Panc1 (cell line): ENCODE measurements around the gene PXDN.

Experiments
- CTCF ChIP-seq: fragments of 450-650 bp; IDR thresholded peaks from 2 replicates; pipeline ENCODE4 v1.5.1; 2017; ENCODE audit warnings: mild to moderate bottlenecking
- POLR2AphosphoS5 ChIP-seq: IDR thresholded peaks from 2 replicates; pipeline ENCODE4 v1.6.1; 2012; ENCODE audit warnings: mild to moderate bottlenecking, low read depth, low read length, moderate library complexity
- TCF7L2 ChIP-seq: IDR thresholded peaks from 2 replicates; pipeline ENCODE4 v1.6.1; 2011; ENCODE audit warnings: mild to moderate bottlenecking, low read depth, low read length, inconsistent platforms
- TF ChIP-seq, protein P1 (sequence below), 2 experiments: IDR thresholded peaks; 2 replicates each; pipeline ENCODE4 v1.6.1; 2011 to 2012; ENCODE audit warnings: low read depth in 2 of 2, control low read depth in 1 of 2, low read length in 1 of 2, mild to moderate bottlenecking in 1 of 2, moderate library complexity in 1 of 2; ENCODE audit not compliant: insufficient read depth in 1 of 2

DNA sequence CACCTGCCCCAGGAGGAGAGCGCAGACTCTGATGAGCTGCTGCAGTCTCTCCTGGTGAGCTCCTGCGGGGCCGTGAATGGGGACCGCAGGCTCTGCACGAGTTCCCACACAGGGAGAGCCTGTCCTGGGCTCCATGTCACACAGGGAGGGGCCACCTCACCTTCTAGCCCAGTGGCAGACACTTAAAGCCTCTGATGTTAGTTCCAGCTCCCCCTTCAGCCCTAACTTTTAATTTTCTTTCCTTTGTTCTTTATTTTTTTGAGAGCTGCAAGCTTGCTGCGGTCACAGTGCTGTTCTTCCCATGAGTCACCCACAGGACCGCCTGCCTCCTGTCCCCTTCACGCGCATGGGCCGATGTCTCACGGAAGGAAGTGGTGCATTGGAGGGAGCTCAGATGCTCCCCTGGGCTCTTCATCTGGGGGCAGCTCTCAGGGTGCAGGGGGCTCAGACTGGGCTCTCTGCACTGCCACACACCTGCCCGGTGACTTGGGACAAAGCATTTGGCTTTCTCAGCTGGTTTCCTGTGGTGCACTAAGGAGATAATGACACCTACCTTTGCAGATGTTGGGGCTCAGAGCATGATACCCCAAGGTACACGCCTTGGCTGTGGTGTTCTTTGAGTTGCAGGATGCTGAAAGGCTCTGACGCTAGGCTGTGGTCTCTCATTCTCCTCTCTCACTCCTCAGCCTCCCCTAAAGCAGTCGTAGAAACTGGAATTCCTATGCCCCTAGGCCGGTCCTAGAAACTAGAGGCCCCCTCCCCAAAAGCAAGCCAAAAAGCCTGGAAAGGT, 37.2 kb upstream of the PXDN start:
- no peak for TF ChIP-seq CTCF
- TF ChIP-seq, protein P1, sequence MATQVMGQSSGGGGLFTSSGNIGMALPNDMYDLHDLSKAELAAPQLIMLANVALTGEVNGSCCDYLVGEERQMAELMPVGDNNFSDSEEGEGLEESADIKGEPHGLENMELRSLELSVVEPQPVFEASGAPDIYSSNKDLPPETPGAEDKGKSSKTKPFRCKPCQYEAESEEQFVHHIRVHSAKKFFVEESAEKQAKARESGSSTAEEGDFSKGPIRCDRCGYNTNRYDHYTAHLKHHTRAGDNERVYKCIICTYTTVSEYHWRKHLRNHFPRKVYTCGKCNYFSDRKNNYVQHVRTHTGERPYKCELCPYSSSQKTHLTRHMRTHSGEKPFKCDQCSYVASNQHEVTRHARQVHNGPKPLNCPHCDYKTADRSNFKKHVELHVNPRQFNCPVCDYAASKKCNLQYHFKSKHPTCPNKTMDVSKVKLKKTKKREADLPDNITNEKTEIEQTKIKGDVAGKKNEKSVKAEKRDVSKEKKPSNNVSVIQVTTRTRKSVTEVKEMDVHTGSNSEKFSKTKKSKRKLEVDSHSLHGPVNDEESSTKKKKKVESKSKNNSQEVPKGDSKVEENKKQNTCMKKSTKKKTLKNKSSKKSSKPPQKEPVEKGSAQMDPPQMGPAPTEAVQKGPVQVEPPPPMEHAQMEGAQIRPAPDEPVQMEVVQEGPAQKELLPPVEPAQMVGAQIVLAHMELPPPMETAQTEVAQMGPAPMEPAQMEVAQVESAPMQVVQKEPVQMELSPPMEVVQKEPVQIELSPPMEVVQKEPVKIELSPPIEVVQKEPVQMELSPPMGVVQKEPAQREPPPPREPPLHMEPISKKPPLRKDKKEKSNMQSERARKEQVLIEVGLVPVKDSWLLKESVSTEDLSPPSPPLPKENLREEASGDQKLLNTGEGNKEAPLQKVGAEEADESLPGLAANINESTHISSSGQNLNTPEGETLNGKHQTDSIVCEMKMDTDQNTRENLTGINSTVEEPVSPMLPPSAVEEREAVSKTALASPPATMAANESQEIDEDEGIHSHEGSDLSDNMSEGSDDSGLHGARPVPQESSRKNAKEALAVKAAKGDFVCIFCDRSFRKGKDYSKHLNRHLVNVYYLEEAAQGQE (IDR thresholded peaks at IDR 0.05; ENCODE audit: insufficient read depth in 1 of 2, low read depth in 2 of 2, low read length in 1 of 2) = no peak
- TF ChIP-seq POLR2AphosphoS5 = no peak
- no peak for TF ChIP-seq TCF7L2
